ENCODE results near the gene PPIL6.
A peak's percentile ranks its signal among the peaks of the same experiment; 100 is the strongest.

The PPIL6 gene

DNA sequence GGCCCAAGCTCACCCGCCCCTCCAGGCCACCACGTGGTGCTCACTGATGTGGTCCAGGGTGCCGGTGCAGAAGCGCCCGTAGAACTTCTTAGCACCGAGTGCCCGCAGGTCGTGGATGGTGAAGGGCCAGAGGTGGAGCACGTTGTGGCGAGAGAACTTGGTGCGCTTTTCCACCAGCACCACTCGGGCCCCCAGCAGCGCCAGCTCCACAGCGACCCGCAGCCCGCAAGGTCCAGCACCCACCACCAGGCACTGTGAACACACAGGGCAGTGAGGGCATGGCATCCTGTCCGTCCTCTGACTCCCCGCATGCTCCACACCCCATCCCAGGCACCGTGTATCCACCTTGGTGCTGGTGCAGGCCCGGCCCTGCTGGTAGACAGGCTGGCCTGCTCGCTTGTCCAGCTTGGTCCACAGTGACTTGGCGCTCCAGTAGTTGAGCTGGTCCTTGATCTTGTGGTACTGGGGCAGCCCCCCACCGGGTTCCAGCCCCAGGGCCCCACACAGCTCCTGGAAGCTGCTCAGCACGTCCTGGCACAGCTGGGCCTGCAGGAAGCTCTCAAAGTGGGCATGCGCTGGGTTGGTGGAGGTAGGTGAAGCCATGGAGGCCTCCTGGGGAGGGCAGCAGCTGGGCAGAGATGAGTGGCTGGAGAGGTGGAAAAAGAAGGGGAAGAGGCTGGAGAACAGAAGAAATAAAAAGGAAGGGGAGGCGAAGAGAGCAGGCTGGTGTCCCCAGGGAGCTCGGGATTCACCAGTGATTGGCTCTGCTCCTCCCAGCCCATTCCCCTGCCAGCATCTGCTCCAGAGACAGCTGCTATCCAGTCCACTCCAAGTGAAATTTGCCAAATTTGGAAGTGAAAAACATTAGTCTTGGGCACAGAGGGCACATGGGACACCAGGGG, 13.4 kb upstream of the PPIL6 start:
- H3K4me3 ChIP-seq (ENCODE audit: low read depth, low read length), result peak overlapping the region; percentile 71
- no peak for TF ChIP-seq CTCF (IDR thresholded peaks at IDR 0.05; ENCODE audit: borderline replicate concordance, insufficient read depth, low read depth, low read length)

- no peak for TF ChIP-seq CTCF (IDR thresholded peaks at IDR 0.05; ENCODE audit: borderline replicate concordance, insufficient read depth, low read depth, low read length)
- H3K4me3 ChIP-seq (ENCODE audit: low read depth, low read length), result no peak overlapping the region
Measured at GRCh38 chr6:109453156-109453555, 12.7 kb upstream of the PPIL6 start.

GRCh38 chr6:109452181-109452580, 11.8 kb upstream of the PPIL6 start:
- TF ChIP-seq CTCF (IDR thresholded peaks at IDR 0.05; ENCODE audit: borderline replicate concordance, insufficient read depth, low read depth, low read length), result no peak
- H3K4me3 ChIP-seq (ENCODE audit: low read depth, low read length), result no peak overlapping the region

DNA sequence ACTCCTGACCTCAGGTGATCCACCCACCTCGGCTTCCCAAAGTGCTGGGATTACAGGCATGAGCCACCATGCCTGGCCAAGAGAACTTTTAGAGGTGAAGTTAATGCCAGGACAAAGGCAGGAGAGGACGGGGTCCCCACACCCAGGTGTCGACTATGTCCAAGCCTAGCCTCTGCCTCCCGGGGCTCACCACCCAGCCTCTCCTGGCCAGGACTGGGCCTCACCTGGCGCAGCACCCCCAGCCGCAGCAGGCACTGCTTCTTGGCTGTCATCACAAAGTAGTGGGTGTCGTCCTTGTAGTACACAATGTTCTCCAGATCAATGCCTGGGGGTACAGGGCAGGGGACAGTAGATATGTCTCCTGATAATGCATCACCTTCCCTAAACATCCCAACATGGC, 10.9 kb upstream of the PPIL6 start:
- TF ChIP-seq CTCF (IDR thresholded peaks at IDR 0.05; ENCODE audit: borderline replicate concordance, insufficient read depth, low read depth, low read length), result no peak
- H3K4me3 ChIP-seq (ENCODE audit: low read depth, low read length), result no peak overlapping the region

DNA sequence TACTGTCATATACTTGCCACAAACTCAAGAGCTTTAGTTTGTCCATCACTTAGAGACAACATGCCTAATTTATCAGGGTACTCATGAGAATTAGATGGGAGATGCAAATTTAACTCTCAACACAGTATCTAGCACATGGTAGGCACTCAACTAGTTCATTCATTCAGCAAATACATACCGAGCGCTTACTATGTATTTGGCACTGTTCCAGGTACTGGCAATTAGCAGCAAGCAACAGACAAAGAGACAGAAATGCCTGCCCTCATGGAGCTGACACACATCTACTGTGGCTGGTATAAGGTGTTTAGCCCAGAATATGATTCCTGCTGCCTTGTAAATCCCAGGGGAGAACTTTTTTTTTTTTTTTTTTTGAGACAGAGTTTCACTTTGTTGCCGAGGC, 10.4 kb upstream of the PPIL6 start:
- no peak overlapping the region for H3K4me3 ChIP-seq (ENCODE audit: low read depth, low read length)
- TF ChIP-seq CTCF (IDR thresholded peaks at IDR 0.05; ENCODE audit: borderline replicate concordance, insufficient read depth, low read depth, low read length), result no peak

GRCh38 chr6:109449795-109450673, 9.6 kb upstream of the PPIL6 start:
- no peak overlapping the region for H3K4me3 ChIP-seq (ENCODE audit: low read depth, low read length)
- TF ChIP-seq CTCF (IDR thresholded peaks at IDR 0.05; ENCODE audit: borderline replicate concordance, insufficient read depth, low read depth, low read length), result no peak

Measured in GM12875 (cell line).